GM12864 (cell line): ENCODE results near the gene AOPEP.

Experiments
- DNase-seq: peaks from one replicate; pipeline ENCODE4 v3.0.0-alpha.2; 2011; ENCODE audit warnings: low read depth
- H3K4me3 ChIP-seq: 2 replicates; pipeline ENCODE4 v1.5.1; 2011; ENCODE audit warnings: mild to moderate bottlenecking, low read depth, low read length, control low read depth
- TF ChIP-seq, protein P1 (sequence below): IDR thresholded peaks from 2 replicates; pipeline ENCODE4 v1.5.1; 2011; ENCODE audit warnings: low read depth, mild to moderate bottlenecking, moderate library complexity, low read length, control low read depth, inconsistent platforms; ENCODE audit errors: missing control alignments

AOPEP gene

DNA sequence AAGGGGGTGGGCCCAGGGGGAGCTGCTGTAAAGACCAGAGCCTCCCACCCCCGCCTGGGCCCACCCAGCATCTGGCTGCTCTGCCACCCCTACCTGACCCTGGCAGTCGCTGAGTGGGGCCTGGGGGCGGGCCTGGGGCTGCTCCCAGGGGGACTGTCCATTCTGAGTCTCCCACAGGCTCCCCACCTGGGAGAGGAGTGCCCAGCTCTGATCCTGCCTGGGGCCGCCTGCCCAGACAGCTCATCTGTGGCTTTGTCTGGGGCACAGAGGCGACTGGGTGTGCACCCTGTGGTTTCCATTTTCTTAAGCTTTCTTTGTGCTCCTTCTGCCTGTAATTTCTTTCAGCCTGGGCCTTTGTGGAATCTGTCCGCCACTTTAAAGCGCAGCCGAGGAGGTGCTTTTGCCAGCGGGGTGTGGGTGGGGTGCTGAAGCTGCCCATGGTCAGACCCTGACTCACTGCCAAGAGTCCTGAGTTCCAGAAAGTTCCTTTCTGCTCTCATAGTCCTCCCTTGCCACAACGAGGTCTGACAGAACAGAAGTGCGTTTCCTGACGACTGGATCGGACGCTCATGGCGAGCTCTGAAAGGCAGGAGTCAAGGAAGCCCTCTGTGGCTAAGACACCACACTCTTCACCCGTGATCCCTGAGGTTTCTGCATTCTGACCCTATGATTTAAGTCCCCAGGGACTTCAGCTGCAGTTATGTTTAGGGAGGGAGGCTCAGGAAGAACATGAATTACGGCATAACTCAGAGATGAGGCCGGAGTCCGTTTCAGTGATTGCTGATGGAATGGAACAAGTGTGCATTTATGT, 366.0 kb downstream of the AOPEP start:
- DNase-seq: no peak
- no peak overlapping the region for H3K4me3 ChIP-seq
- TF ChIP-seq, protein P1, sequence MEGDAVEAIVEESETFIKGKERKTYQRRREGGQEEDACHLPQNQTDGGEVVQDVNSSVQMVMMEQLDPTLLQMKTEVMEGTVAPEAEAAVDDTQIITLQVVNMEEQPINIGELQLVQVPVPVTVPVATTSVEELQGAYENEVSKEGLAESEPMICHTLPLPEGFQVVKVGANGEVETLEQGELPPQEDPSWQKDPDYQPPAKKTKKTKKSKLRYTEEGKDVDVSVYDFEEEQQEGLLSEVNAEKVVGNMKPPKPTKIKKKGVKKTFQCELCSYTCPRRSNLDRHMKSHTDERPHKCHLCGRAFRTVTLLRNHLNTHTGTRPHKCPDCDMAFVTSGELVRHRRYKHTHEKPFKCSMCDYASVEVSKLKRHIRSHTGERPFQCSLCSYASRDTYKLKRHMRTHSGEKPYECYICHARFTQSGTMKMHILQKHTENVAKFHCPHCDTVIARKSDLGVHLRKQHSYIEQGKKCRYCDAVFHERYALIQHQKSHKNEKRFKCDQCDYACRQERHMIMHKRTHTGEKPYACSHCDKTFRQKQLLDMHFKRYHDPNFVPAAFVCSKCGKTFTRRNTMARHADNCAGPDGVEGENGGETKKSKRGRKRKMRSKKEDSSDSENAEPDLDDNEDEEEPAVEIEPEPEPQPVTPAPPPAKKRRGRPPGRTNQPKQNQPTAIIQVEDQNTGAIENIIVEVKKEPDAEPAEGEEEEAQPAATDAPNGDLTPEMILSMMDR: no peak

DNA sequence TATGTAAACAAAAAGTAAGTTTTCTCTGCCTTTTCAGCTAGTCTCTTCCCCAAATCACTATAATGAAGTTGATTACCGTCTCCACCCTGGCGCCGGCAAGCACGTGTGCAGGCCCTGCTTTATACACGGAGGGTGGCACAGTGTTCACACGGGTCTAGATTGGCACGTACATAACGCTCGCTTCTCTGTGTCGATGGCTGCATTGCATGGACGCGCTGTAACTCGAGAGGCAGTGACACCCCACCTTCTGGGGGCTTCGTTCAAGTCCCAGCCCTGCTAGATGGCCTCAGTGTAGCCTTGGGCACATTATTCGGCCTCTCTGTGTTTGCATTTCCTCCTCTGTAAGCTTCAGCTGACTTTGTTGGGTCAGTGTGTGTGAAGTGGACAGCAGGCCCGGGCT, 367.1 kb downstream of the AOPEP start:
- DNase-seq: no peak
- TF ChIP-seq, protein P1: no peak
- no peak overlapping the region for H3K4me3 ChIP-seq

DNA sequence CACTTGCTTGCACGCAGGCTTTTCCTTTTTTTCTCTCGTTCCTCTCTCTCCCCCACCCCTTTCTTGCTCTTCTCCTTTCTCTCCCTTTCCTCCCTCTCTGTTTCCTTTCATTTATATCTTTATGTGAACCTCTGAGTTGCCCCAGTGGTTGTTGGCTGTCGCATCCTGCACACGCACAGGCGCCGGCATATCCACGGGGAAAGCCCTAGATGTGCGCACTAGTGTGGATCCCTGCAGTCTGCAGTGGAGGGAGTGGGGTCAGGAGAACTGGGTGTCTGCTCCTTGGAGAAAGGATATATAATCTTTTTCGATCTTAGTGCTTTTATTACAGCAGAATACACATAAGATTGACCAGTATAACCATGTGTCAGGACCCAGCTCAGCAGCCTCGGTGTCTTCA, 367.5 kb downstream of the AOPEP start:
- no peak for DNase-seq
- TF ChIP-seq, protein P1: no peak
- H3K4me3 ChIP-seq: no peak overlapping the region

DNA sequence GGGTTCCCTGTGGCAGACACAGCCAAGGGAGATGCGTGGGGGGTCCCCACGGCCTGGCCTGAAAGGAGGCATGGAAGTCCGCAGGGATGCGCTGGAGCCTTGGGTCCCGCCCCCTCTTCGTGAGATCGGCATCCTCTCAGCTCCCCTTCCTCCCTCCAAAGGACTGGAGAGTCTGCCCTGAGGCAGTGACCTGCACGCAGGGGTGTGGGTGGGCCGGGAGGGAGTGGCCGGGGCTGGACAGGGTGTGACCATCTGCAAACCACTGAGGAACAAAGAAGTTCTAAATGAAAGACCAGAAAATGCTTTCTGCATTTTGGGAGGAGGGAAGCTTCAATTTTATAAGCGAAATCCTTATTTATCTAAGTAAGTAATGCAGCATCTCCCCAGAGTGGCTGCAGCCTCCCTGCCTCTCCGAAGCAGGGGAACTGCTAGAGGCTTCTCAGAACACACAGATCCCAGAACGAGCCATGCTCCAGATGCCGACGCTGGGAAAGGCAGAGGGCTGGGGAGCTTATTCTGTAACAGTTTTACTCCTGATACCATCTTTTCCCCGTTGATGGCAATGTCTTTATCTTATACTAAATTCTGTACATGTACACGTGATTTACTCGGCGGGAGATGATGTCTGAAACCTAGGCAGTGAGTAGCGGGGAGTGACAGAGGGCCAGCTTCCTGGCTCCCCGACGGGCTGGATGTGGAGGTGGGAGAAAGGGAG, 369.3 kb downstream of the AOPEP start:
- DNase-seq: no peak
- no peak overlapping the region for H3K4me3 ChIP-seq
- TF ChIP-seq, protein P1: no peak

DNA sequence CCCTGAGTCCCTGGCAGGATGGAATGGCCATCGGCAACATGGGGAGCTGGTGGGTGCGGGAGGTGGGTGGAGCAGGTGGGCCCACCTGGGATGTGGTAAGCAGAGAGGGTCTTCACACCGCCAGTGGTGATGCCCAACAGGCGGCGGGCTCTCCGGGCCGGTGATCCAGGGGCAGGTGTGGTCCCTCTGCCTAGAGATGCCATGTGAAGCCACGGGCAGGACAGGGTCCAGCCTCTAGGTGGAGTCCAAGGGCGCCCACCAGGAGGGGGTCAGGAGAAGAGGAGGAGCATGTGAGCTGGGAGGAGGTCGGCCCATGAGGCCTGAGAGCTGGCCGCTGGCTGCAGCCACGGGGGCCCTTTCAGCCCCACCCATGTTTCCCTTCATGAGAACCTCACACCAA, 369.9 kb downstream of the AOPEP start:
- H3K4me3 ChIP-seq: no peak overlapping the region
- DNase-seq: no peak
- TF ChIP-seq, protein P1: no peak

DNA sequence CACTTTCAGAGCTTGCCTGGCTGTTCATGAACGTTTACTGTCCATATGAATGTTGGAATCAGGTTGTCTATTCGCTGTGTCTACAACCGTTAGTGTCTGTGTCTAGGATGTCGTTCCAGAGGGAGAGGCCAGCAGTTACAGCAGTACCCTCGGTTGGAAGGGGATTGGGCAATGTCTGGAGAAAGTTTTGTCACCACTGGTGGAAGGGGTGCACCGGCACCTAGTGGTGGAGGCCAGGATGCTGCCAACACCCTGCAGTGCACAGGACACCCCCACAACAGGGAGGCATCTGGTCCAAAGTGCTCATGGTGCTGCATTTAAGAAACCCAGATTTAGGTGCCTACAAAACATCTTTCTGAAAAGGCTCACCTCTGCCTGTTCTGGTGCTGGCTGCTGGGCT, 370.3 kb downstream of the AOPEP start:
- TF ChIP-seq, protein P1: peak; percentile 15
- DNase-seq: no peak
- no peak overlapping the region for H3K4me3 ChIP-seq

DNA sequence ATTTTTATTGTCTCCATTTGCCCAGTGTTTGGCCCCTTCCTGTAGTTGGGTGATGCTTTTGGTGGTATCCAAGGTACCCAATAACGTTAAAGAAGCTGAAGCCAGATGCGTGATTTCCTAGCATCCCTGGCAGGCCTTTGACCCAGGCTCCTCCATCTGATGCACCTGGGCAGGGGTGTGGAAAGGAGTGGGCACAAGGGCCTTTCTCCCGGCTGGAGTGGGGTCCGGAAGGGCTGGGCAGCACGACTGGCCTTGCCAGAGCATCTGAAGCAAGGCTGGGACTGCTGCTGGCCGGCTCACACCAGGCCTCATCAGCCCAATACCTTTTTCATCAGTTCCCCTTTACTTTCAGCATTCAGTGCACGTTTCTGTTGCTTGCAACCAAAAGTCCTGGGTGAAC, 370.8 kb downstream of the AOPEP start:
- no peak overlapping the region for H3K4me3 ChIP-seq
- DNase-seq: no peak
- TF ChIP-seq, protein P1: no peak
